ENCODE results near the gene NPSR1. TPM values are rescaled to one million over a fixed set of nuclear protein-coding genes. Genes with fewer than 3 reads are reported as not detected.

NPSR1 gene
- polyA plus RNA-seq, 1 of the 3 experiments (the other 2 are of a cell fraction) = not detected

- Histone ChIP-seq H3K27me3 (ENCODE audit: insufficient read depth) (peaks cover 3% of the 10 kb centered on the region; the same call in 1 of the 2 replicates), H3K36me3 (replicated peaks in 1 of 2; ENCODE audit: control insufficient read depth in 1 of 2, insufficient read depth in 2 of 2, low read length in 1 of 2) (no peaks in the 10 kb centered on the region), H3K9me2 (no peaks in the 10 kb centered on the region), H3K27ac (ENCODE audit: low read depth in 2 of 2, low read length in 1 of 2) (no peak overlapping the region), H3K4me3 (ENCODE audit: low read depth in 2 of 2, low read length in 1 of 2) (no peak overlapping the region), H3K9me3 (no peaks in the 10 kb centered on the region), H3K4me1 (ENCODE audit: control insufficient read depth in 1 of 2, insufficient read depth in 2 of 2, low read depth in 1 of 2, low read length in 1 of 2) (no peaks in the 10 kb centered on the region), H3K9ac (no peak overlapping the region), H2AFZ (ENCODE audit: low read depth) (no peak overlapping the region), H3K4me2 (no peak overlapping the region), H3F3A (replicated peaks; ENCODE audit: insufficient read depth) (no peaks in the 10 kb centered on the region), H4K20me1 (ENCODE audit: insufficient read depth) (no peaks in the 10 kb centered on the region), H3K79me2 (ENCODE audit: insufficient read depth) (no peaks in the 10 kb centered on the region)
- ChIA-PET POLR2A (no interaction called here), CTCF (no interaction called here)
- 7% methylated on average over 2 of the region's 2 CpGs for WGBS (ENCODE audit: low lambda C conversion rate)
- TF ChIP-seq RCOR1 (IDR thresholded peaks at IDR 0.05; ENCODE audit: low read length) (no peak), JUND (IDR thresholded peaks at IDR 0.05) (no peak), YY1 (IDR thresholded peaks at IDR 0.05; ENCODE audit: low read depth) (no peak), RAD21 (IDR thresholded peaks at IDR 0.05; ENCODE audit: low read length) (no peak), ELF1 (IDR thresholded peaks at IDR 0.05) (no peak), GABPA (IDR thresholded peaks at IDR 0.05; ENCODE audit: low read depth) (no peak), TAF1 (IDR thresholded peaks at IDR 0.05; ENCODE audit: borderline replicate concordance, low read depth, low read length) (no peak), EP300 (IDR thresholded peaks at IDR 0.05; ENCODE audit: borderline replicate concordance in 1 of 2, low read depth in 1 of 2, low read length in 1 of 2) (no peak), MXI1 (IDR thresholded peaks at IDR 0.05; ENCODE audit: low read depth, low read length) (no peak), RXRA (IDR thresholded peaks at IDR 0.05; ENCODE audit: borderline replicate concordance, low read depth) (no peak), REST (IDR thresholded peaks at IDR 0.05; ENCODE audit: low read depth, low read length) (no peak), FOSL2 (IDR thresholded peaks at IDR 0.05; ENCODE audit: borderline replicate concordance, low read depth) (no peak), MEF2A (IDR thresholded peaks at IDR 0.05; ENCODE audit: borderline replicate concordance, low read depth) (no peak), POLR2AphosphoS5 (IDR thresholded peaks at IDR 0.05; ENCODE audit: low read depth, low read length) (no peak), PBX3 (IDR thresholded peaks at IDR 0.05) (no peak)
- TF ChIP-seq, protein P1, sequence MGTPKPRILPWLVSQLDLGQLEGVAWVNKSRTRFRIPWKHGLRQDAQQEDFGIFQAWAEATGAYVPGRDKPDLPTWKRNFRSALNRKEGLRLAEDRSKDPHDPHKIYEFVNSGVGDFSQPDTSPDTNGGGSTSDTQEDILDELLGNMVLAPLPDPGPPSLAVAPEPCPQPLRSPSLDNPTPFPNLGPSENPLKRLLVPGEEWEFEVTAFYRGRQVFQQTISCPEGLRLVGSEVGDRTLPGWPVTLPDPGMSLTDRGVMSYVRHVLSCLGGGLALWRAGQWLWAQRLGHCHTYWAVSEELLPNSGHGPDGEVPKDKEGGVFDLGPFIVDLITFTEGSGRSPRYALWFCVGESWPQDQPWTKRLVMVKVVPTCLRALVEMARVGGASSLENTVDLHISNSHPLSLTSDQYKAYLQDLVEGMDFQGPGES (IDR thresholded peaks at IDR 0.05; ENCODE audit: low read depth, low read length) = no peak
- TF ChIP-seq, protein P2, sequence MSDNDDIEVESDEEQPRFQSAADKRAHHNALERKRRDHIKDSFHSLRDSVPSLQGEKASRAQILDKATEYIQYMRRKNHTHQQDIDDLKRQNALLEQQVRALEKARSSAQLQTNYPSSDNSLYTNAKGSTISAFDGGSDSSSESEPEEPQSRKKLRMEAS (IDR thresholded peaks at IDR 0.05; ENCODE audit: low read depth) = no peak
- DNase-seq = no peak
These were observed 69.5 kb downstream of the NPSR1 start for GRCh38 chr7:34727464-34727995.

Data from SK-N-SH (cell line).